ENCODE data around the gene FRZB. TPM values are rescaled to one million over a fixed set of nuclear protein-coding genes. Genes with fewer than 3 reads are reported as not detected.

FRZB gene
- total RNA-seq, 1 donor from 2014 or later: 2.2 TPM

DNA sequence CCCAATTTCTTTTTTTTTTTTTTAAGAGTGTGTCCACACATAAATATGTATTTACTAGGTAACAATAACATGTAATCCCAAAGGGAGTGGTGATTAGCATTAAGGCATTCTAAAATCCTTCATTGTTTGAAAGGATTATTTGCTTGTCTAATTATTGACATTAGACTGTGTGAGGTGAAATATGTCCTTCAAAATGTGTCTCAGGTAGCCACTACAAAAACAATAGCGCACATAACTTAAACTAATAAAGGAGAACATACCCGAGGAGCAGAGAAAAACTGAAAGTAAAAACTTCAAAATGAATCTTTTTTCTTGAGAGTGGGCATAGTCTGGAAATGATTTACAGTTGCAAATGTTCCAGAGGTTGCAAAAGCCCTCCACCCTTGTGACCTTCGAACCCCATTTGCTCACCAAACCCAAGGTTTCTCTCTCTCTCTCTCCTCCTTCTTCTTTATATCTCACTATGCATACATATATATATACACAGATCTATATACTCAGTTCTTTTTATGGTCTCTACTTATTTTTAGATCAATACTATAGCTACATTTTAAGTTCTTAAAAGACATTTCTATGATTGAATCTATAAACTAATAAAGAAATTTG is 24.4 kb upstream of the FRZB start:
- Mint-ChIP-seq H3K27ac (ENCODE audit: unreplicated experiment) (no peak overlapping the region), H3K4me1 (ENCODE audit: low read depth, unreplicated experiment) (no peaks in the 10 kb centered on the region), H3K9me3 (ENCODE audit: unreplicated experiment) (peaks cover 2% of the 10 kb centered on the region), H3K4me3 (ENCODE audit: unreplicated experiment) (no peak overlapping the region), H3K27me3 (ENCODE audit: unreplicated experiment) (peaks cover 3% of the 10 kb centered on the region), H3K36me3 (ENCODE audit: unreplicated experiment) (no peaks in the 10 kb centered on the region)
- TF ChIP-seq, protein P1, sequence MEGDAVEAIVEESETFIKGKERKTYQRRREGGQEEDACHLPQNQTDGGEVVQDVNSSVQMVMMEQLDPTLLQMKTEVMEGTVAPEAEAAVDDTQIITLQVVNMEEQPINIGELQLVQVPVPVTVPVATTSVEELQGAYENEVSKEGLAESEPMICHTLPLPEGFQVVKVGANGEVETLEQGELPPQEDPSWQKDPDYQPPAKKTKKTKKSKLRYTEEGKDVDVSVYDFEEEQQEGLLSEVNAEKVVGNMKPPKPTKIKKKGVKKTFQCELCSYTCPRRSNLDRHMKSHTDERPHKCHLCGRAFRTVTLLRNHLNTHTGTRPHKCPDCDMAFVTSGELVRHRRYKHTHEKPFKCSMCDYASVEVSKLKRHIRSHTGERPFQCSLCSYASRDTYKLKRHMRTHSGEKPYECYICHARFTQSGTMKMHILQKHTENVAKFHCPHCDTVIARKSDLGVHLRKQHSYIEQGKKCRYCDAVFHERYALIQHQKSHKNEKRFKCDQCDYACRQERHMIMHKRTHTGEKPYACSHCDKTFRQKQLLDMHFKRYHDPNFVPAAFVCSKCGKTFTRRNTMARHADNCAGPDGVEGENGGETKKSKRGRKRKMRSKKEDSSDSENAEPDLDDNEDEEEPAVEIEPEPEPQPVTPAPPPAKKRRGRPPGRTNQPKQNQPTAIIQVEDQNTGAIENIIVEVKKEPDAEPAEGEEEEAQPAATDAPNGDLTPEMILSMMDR (IDR thresholded peaks at IDR 0.05; ENCODE audit: partially characterized antibody, unreplicated experiment): no peak
- no peak for DNase-seq

DNA sequence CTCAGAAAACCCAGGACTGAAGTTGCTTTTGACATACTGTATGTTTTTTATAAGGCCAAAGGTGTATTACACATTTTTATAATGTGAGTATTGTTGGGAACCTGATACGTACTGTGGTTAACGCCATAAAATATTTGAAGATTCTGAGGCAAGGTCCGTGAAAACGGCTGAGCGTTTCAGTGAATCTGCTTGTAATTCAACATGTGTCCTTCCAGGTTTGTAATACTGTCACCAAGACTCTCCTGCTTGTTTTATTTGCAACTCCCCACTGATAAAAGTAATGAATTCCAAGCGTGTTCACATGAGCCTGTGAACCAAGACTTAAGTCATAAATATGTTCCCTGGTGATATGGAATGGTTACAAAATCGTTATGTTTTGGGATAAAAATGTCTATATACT is 23.9 kb upstream of the FRZB start:
- no peak for DNase-seq
- TF ChIP-seq, protein P1 (IDR thresholded peaks at IDR 0.05; ENCODE audit: partially characterized antibody, unreplicated experiment): no peak
- Mint-ChIP-seq H3K27ac (ENCODE audit: unreplicated experiment) (no peak overlapping the region), H3K4me3 (ENCODE audit: unreplicated experiment) (no peak overlapping the region), H3K4me1 (ENCODE audit: low read depth, unreplicated experiment) (no peaks in the 10 kb centered on the region), H3K36me3 (ENCODE audit: unreplicated experiment) (no peaks in the 10 kb centered on the region), H3K9me3 (ENCODE audit: unreplicated experiment) (peaks cover 2% of the 10 kb centered on the region), H3K27me3 (ENCODE audit: unreplicated experiment) (peaks cover 3% of the 10 kb centered on the region)

DNA sequence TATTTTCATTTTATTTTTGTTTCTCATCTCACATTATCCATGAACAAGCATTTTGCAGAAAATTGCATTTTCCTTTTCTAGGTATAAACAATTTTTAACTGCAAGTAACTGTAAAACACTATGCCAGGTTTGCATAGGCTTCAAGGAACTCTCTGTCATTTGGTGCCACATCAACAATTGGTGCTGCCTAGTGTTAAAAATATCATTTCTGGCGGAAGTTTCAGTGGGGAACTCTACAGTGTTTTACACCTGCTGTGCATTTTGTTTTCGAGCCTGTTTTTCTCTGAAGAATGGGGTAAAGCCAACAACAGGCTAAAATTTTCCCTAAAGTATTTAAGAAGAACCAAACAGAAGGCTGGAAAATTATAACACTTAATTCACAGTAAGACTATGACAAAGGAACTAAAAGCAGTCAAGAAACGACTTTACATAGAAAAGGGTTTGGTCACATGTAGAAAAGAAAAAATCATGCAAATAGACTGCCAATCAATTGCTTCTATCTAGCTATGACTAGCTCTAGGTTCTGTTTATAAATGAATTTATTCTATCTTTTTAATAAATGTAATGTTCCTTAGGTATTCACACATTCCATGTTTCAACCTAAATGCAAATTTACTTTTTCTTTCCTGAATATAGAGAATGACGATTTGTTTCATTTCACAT is 21.4 kb upstream of the FRZB start:
- Mint-ChIP-seq H3K27me3 (ENCODE audit: unreplicated experiment) (peaks cover 3% of the 10 kb centered on the region), H3K9me3 (ENCODE audit: unreplicated experiment) (no peaks in the 10 kb centered on the region), H3K4me1 (ENCODE audit: low read depth, unreplicated experiment) (no peaks in the 10 kb centered on the region), H3K27ac (ENCODE audit: unreplicated experiment) (no peak overlapping the region), H3K4me3 (ENCODE audit: unreplicated experiment) (no peak overlapping the region), H3K36me3 (ENCODE audit: unreplicated experiment) (no peaks in the 10 kb centered on the region)
- DNase-seq: no peak
- TF ChIP-seq, protein P1 (IDR thresholded peaks at IDR 0.05; ENCODE audit: partially characterized antibody, unreplicated experiment): no peak

GRCh38 chr2:182887093-182887492 is 20.7 kb upstream of the FRZB start:
- Mint-ChIP-seq H3K4me1 (ENCODE audit: low read depth, unreplicated experiment) (no peaks in the 10 kb centered on the region), H3K27ac (ENCODE audit: unreplicated experiment) (no peak overlapping the region), H3K27me3 (ENCODE audit: unreplicated experiment) (peaks cover 3% of the 10 kb centered on the region), H3K9me3 (ENCODE audit: unreplicated experiment) (no peaks in the 10 kb centered on the region), H3K4me3 (ENCODE audit: unreplicated experiment) (no peak overlapping the region), H3K36me3 (ENCODE audit: unreplicated experiment) (no peaks in the 10 kb centered on the region)
- TF ChIP-seq, protein P1 (IDR thresholded peaks at IDR 0.05; ENCODE audit: partially characterized antibody, unreplicated experiment): no peak
- no peak for DNase-seq

GRCh38 chr2:182885771-182886170 is 19.3 kb upstream of the FRZB start:
- no peaks in the 10 kb centered on the region for H3K4me1 Mint-ChIP-seq (ENCODE audit: low read depth, unreplicated experiment)
- no peak overlapping the region for H3K4me3 Mint-ChIP-seq (ENCODE audit: unreplicated experiment)
- no peak for DNase-seq
- TF ChIP-seq, protein P1 (IDR thresholded peaks at IDR 0.05; ENCODE audit: partially characterized antibody, unreplicated experiment): no peak
- H3K27ac Mint-ChIP-seq (ENCODE audit: unreplicated experiment): no peak overlapping the region
- H3K9me3 Mint-ChIP-seq (ENCODE audit: unreplicated experiment): no peaks in the 10 kb centered on the region
- peaks cover 5% of the 10 kb centered on the region for H3K36me3 Mint-ChIP-seq (ENCODE audit: unreplicated experiment)
- peaks cover 3% of the 10 kb centered on the region for H3K27me3 Mint-ChIP-seq (ENCODE audit: unreplicated experiment)

Measured in glutamatergic neuron (in vitro differentiated cells).